Measurements from ENCODE around the gene PKD1.
"Not testable (repeated sequence)": the region's sequence is repeated elsewhere in the genome, so short reads cannot be mapped to it uniquely, and the experiment has no call there.

Gene PKD1

DNA sequence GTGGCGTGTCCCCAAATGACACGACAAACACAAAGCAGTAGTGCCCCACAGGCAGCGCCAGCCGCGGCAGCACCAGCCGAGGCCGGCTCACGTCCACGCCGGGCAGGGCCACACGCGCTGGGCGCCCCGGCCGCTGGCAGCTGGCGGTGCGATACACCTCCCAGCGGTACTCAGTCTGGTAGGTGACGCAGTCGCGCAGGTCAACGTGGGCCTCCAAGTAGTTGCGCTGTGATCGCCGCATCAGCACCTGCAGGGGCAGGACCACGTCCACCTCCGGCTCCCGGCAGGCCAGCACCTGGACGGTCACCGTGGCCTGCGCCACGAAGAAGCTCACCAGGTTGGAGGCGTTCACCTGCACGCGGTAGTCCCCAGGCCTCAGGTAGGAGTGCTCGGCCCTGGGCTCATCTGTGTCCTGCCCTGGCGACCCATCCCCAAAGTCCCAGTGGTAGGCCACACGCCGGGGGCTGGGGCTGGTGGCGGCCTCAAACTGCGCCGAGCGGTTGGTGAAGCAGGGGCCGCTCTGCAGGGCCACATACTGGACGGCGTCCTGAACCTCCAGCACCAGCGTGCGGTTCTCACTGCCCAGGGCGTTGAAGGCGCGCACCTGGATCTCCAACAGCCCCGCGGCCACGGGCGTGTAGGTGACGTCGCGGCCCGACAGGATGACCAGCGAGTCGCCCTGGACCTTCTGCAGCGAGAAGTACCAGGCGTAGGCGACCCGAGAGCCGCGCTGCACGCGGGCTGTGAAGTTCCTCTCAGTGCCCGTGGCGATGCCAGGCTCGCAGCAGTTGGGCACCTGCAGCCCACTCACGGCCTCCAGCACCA lies 27.0 kb downstream of the PKD1 start:
- not testable (repeated sequence) for DNase-seq

DNA sequence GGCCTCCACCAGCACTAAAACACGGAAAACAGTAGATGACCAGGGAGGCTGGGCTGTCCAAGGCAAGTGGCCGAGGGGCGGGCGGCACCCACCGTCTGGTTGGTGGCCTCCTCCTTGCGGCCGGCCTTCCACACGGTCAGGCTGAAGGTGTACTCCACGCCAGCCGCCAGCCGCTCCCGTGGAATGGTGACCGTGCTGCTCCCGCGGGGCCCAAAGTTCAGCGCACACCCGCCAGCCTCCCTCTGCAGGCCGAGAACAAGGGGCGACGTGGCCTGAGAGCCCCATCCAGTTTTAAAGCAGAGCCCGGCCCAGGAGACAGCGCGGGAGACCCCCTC lies 27.9 kb downstream of the PKD1 start:
- DNase-seq: not testable (repeated sequence)

DNA sequence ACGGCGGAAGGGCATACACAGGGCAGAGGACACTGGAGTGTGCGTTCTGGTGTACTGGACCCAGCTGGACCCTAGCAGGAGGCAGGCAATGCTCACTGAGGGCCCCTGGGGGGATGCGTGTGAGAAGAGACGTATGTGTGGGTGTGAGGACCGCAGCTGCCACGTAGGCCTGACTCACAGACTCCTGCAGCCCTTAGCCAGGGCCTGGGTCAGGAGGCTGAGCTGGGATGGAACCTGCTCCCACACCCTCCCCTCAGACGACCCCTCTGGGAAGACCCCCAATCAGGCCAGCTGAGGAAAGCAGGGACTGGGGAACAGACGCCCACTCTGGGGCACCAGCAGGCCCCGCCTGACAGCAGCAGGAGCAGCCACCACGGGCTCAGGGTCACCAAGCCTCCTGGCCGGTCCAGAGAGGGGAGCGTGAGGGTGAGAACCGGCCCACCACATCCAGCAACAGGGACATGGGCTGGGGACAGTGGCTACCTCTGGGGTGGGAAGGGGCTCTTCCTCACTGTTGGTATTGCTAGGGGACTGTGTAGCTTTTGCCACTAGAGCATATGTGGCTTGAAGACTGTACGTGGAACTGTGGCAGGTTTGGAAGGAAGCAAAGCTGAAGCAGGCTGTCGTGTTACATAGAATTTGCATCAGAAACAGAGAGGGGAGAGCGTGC lies 28.4 kb downstream of the PKD1 start:
- not testable (repeated sequence) for DNase-seq

DNA sequence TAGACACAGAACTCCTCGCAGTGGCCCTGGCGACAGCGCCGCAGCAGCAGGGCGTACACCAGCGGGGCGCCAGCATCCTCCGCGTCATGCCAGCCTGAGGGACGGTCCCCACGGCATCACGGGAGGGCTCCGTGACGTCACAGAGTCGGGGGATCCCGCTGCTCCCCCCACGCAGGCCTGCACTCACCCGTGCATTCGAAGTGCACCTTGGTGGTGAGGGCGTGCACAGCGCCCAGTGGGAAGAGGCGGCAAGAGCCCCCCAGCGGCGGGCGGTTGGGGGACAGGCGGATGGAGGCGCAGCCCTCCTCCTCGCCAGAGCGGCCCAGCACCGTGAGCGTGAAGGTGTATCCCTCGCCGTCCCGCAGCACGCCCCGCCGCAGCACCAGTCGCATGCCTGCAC lies 29.5 kb downstream of the PKD1 start:
- not testable (repeated sequence) for DNase-seq

DNA sequence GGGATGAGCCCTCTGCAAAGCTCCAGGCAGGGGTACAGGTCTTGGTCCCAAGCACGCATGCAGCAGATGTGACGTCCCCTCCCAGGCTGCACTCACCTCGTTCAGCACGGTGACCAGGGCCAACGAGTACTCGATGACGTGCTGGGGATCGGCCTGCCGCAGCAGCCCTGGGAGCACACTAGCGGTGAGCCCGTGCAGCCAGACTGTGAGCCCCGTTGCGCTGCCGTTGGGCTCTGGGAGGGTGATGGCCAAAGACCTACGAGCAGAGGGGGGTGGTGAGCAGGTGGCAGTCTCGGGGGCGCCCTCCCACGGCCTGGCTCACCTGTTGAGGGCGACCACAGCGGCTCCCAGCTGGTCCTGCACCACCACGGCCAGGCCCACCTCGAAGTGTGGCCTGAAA lies 29.9 kb downstream of the PKD1 start:
- DNase-seq: not testable (repeated sequence)

DNA sequence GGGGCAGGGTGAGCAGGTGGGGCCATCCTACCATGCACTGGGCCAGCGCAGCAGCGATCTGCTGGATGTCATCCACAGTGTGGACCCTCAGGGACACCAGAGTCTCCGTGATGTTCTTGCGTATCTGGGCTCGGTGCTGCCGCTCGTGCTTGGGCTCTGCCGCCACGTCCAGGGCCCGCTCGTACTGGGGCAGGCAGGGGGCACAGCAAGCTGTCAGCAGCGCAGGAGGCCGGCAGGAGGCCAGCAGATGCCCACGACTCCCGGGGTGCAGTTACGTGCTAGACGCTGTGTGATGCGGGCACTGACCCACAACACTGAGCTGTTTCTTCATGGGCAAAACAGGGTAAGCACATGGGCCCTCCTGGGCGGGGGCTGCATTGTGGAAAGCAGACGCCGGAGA lies 30.4 kb downstream of the PKD1 start:
- not testable (repeated sequence) for DNase-seq

DNA sequence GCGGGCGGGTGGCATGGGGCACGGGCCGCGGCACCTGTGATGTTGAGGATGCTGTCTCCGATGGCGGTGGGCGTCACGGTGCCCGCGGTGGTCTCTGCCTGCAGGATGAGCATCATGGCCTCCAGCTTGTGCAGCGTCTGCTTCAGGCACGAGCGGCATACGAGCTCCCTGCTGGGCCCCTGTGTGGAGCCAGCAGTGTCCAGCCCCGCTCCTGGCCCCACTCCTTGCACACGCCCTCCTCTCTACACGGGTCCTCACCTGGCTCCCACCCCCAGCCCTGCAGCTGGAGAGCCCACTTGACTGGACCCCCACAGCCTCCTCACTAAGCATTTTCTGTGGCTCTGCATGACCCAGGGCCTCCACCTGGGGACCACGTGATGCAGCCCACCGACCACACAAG lies 31.2 kb downstream of the PKD1 start:
- DNase-seq: not testable (repeated sequence)

DNA sequence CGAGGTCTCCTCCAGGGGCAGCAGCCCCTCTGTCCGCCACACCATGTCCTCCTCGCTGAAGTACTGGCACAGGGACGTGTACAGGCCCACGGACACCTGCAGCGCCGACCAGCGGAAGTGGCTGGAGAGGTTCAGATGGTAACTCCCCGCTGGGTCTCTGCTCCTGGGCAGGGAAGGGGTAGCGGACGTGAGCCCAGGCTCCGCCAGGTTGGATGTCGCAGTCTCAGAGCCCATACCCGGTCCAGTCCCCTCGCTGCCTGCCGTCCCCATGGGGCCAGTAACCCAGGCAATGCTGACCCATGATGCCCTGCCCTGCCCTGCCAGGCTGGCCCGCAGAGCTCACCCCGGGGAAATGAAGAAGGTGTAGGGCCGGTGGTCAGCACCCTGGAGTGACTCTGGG lies 33.2 kb downstream of the PKD1 start:
- no peak for TF ChIP-seq POLR2A (IDR thresholded peaks at IDR 0.05; ENCODE audit: low read length)
- TF ChIP-seq GATA1 (IDR thresholded peaks at IDR 0.05; ENCODE audit: low read depth, low read length): no peak

DNA sequence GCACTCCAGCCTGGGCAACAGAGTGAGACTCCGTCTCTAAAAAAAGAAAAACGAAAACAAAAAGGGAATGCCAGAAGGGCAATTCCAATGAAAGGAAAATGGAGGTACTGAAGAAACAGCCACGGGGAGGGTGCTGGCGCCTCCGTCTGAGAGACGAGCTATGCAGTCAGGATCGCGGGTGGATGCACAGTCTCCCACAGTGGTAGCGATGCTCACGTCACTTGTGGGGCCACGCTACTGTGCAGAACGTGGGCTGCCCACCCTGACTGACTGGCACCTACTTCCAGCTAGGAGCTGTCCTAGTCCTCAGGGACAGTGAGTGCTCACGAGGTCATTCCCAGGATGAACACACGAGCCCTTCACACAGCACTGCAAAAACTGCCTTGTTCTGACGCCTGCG lies 34.1 kb downstream of the PKD1 start:
- DNase-seq: not testable (repeated sequence)

More for the DNA sequence above, 33.2 kb downstream of the PKD1 start:
- DNase-seq: no peak

DNA sequence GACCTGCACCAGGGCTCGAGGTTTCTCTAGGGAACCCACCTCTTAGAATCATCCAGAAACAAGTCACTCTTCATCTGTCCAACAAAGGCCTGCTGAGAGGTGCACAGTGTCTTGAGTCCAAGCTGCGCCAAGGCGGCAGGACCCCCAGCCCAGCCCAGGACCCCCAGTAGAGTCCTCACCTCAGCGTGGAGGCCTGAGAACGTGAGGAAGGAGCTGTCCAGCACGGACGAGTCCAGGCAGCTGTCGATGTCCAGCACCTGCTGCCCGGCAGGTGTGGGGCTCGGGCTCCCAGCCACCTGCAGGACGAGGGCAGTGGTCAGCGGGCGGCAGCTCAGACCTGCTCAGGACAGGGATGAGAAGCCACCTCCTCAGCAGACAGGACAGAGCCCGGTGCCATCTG lies 38.0 kb downstream of the PKD1 start:
- DNase-seq: not testable (repeated sequence)

DNA sequence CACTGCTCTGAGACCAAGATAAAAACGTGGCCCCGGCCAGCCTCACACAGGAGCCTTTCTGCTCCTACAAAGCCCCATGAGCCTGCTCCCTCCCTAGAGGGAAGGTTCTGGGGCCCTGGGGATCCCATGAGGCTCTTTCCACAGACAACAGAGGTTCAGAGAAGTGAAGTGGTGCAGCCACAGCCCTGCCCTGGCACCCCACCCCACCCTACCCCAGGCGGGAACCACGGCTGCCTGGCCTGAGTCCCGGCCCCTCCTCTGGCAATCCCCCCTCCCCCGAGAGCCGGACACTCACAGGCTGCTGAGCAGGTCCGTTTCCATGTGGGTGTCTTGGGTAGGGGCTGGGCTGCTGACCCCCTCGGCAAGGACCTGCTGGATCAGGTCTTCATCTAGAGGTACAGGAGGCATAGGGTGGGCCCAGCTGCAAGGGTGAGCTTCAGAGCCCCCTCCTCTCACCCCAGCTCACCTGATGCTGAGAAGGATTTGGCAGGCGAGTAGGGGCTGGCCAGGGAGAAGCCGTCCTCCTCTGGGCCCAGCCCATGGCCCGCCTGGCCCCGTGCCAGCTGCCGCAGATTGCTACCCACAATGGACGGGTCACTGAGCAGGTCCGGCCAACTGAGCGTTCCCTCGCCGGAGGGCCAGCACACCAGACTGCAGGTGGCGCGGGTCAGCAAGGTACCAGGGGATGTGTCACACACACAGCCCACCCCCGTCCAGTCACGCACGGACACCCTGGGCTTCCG lies 38.7 kb downstream of the PKD1 start:
- DNase-seq: no peak
- TF ChIP-seq POLR2A (IDR thresholded peaks at IDR 0.05; ENCODE audit: low read length): no peak
- TF ChIP-seq GATA1 (IDR thresholded peaks at IDR 0.05; ENCODE audit: low read depth, low read length): no peak

DNA sequence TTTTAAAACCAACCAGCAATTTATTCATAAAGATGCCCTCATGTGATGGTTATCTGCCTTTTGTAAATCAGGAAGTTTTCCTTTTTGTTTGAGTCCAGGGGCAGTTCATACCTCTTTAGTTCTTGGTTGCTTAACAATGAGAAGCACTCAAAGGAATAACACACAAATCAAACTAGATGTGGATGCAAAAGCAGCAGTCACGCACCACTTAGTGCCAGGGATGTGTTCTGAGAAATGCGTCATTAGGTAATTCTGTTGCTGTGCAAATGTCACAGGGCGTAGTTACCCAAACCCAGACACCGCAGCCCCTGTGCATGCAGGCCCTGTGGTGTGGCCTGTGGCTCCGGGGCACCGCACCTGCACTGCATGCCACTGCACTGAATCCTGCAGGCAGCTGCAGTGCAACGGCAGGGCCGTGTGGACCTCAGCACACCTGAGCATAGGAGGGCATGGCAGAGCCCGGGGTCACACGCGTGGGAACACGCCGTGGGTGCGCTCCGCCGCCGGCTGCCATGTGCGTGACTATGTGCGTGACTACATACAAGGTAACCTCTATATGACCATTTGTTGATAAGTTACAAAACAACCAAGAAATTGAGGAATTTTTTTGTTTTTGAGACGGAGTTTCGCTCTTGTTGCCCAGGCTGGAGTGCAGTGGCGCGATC lies 39.6 kb downstream of the PKD1 start:
- TF ChIP-seq POLR2A (IDR thresholded peaks at IDR 0.05; ENCODE audit: low read length) (no peak), GATA1 (IDR thresholded peaks at IDR 0.05; ENCODE audit: low read depth, low read length) (no peak)
- DNase-seq: no peak

DNA sequence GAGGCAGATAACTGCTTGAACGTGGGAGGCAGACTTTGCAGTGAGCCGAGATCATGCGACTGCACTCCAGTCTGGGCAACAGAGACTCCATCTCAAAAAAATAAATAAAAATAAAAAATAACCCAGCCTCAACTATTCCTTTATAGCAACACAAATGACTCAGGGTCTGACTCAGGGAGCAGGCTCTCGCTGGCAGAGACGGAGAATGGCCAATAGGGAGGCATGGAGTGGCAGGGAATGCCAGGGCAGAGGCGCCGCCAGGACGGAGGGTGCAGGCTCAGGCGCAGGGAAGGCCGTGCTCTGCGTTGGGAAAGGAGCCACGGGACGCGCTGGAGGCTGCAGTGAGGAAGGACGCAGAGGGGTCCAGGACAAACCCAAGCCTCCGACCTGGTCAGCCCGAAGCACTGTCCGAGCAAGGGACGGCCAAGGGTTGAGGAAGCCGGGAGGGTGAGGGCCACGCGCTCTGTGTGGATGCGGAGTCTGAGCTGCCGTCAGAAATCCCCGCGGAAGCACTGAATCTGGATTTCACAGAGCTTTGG lies 40.3 kb downstream of the PKD1 start:
- no peak for TF ChIP-seq POLR2A (IDR thresholded peaks at IDR 0.05; ENCODE audit: low read length)
- TF ChIP-seq GATA1 (IDR thresholded peaks at IDR 0.05; ENCODE audit: low read depth, low read length): no peak
- DNase-seq: no peak

DNA sequence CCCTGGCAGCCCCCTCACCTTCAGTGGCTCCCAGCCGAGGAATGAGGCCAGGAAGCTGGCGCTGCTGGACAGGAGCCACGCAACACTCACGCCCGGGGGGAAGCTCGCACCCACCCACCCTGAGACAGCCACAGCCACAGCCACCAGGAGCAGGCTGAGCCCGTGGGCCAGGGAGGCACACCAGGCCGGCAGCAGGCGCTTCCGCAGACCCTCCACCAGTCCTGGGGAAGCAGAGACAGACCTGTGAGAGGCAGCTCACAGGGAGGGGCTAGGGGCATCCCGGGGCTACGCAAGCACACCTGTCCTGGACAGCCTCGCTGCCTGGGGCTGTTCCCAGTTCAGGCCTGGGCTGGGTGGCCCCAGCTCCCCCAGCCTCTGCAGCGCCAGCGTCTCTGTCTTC lies 41.9 kb downstream of the PKD1 start:
- TF ChIP-seq POLR2A (IDR thresholded peaks at IDR 0.05; ENCODE audit: low read length): no peak
- no peak for TF ChIP-seq GATA1 (IDR thresholded peaks at IDR 0.05; ENCODE audit: low read depth, low read length)
- no peak for DNase-seq

DNA sequence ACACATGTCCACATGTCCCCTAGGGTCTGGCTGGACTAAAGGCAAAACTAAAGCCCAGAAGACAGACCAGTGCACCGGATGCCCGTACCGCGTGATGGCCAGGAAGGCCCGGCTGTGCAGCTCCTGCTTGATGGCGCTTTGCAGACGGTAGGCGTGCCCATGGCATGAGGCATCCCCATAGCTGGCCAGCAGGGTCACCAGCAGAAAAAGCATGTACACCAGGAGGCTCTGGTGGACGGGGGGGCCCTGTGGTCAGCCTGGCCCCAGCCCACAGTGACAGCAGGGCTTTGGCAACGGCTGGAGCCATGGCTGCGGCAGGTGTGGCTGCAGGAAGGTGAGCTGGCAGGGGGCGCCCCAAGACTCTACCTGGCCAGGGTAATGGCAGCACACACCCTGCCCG lies 42.8 kb downstream of the PKD1 start:
- TF ChIP-seq GATA1 (IDR thresholded peaks at IDR 0.05; ENCODE audit: low read depth, low read length): no peak
- no peak for TF ChIP-seq POLR2A (IDR thresholded peaks at IDR 0.05; ENCODE audit: low read length)
- no peak for DNase-seq
